ENCODE measurements around the gene ALOX5.

GRCh38 chr10:45422207-45422865 lies 48.3 kb downstream of the ALOX5 start:
- TF ChIP-seq CTCF (IDR thresholded peaks at IDR 0.05): no peak
- TF ChIP-seq MAX (CRISPR knock-in tag; IDR thresholded peaks at IDR 0.05): no peak
- TF ChIP-seq SP1 (CRISPR knock-in tag; conservative IDR thresholded peaks at IDR 0.05): no peak
- no peak for TF ChIP-seq TEAD4 (CRISPR knock-in tag; IDR thresholded peaks at IDR 0.05)
- TF ChIP-seq ZNF121 (CRISPR knock-in tag; IDR thresholded peaks at IDR 0.05): no peak
- no peak for TF ChIP-seq CREM (CRISPR knock-in tag; IDR thresholded peaks at IDR 0.05)
- no peak for TF ChIP-seq HMGXB4 (CRISPR knock-in tag; IDR thresholded peaks at IDR 0.05)
- no peak for TF ChIP-seq GTF2I (CRISPR knock-in tag; conservative IDR thresholded peaks at IDR 0.05)

All from WTC11 (cell line).